HepG2 (cell line): Measurements from ENCODE around the gene EMC8. TPM values are rescaled to one million over a fixed set of nuclear protein-coding genes. Genes with fewer than 3 reads are reported as not detected.

ENCODE experiments used
- CBX5 ChIP-seq: sonication (generic); formaldehyde crosslinking; IDR thresholded peaks from 2 replicates; pipeline ENCODE4 v1.4.0; 2020; ENCODE audit warnings: missing genetic modification reagents, borderline replicate concordance
- CEBPG ChIP-seq: IDR thresholded peaks from 2 replicates; pipeline ENCODE4 v1.6.1; 2016
- E2F5 ChIP-seq: sonication (generic); formaldehyde crosslinking; conservative IDR thresholded peaks from 2 replicates; pipeline ENCODE4 v1.4.0; 2020; ENCODE audit warnings: missing genetic modification reagents
- HBP1 ChIP-seq: IDR thresholded peaks from 2 replicates; pipeline ENCODE4 v1.6.1; 2016; ENCODE audit warnings: low read depth, control low read depth
- KLF15 ChIP-seq: sonication (generic); formaldehyde crosslinking; IDR thresholded peaks from 2 replicates; pipeline ENCODE4 v1.8.1; 2023; ENCODE audit warnings: borderline replicate concordance, mild to moderate bottlenecking, inconsistent platforms, missing genetic modification reagents, mixed read lengths
- PBX2 ChIP-seq: IDR thresholded peaks from 2 replicates; pipeline ENCODE4 v1.6.1; 2016; ENCODE audit warnings: control low read depth
- POLR2AphosphoS5 ChIP-seq: IDR thresholded peaks from 2 replicates; pipeline ENCODE4 v1.6.1; 2012; ENCODE audit warnings: low read depth, low read length
- RBAK ChIP-seq: sonication (generic); formaldehyde crosslinking; IDR thresholded peaks from 2 replicates; pipeline ENCODE4 v1.5.1; 2020; ENCODE audit warnings: mild to moderate bottlenecking, missing genetic modification reagents
- TIGD3 ChIP-seq: sonication (generic); formaldehyde crosslinking; IDR thresholded peaks from 2 replicates; pipeline ENCODE4 v1.5.1; 2020; ENCODE audit warnings: mild to moderate bottlenecking, missing genetic modification reagents, borderline replicate concordance
- ZBTB42 ChIP-seq: sonication (generic); formaldehyde crosslinking; IDR thresholded peaks from 2 replicates; pipeline ENCODE4 v1.5.0; 2020; ENCODE audit warnings: mild to moderate bottlenecking, missing genetic modification reagents
- ZFP1 ChIP-seq: IDR thresholded peaks from 2 replicates; pipeline ENCODE4 v1.6.1; 2016
- ZNF343 ChIP-seq: sonication (generic); formaldehyde crosslinking; IDR thresholded peaks from 2 replicates; pipeline ENCODE4 v1.4.0; 2020; ENCODE audit warnings: mild to moderate bottlenecking, missing genetic modification reagents
- ZNF407 ChIP-seq: sonication (generic); formaldehyde crosslinking; IDR thresholded peaks from one replicate; pipeline ENCODE4 v1.5.1; 2020; ENCODE audit warnings: mild to moderate bottlenecking, missing genetic modification reagents; ENCODE audit errors: not compliant biosample characterization
- polyA plus RNA-seq, 8 experiments: library from polyadenylated mRNA; depleted of rRNA in 3 of 8; stranded (reverse) in 7 of 8; unstranded in 1 of 8; fragments of >200 nt; fragmentation: Illumina TruSeq in 4 of 8; extraction: Trizol in 4 of 8; gene quantifications; 2 replicates each; pipeline versions ENCODE4 v1.2.1 to v1.2.3, GENCODE V29; 2011 to 2016; ENCODE audit warnings: low read depth in 4 of 8, missing spikeins in 1 of 8, mixed read lengths in 1 of 8; ENCODE audit not compliant: insufficient read depth in 1 of 8
- total RNA-seq, 5 experiments: library from RNA; depleted of rRNA; stranded (reverse); fragments of >200 nt; fragmentation: Illumina TruSeq; extraction: Trizol; gene quantifications; 2 replicates each; pipeline ENCODE4 v1.2.3, GENCODE V29; 2016; ENCODE audit warnings: low read depth in 1 of 5

Gene EMC8
- total and polyA plus RNA-seq, 2 of the 13 experiments (the other 11 are each of a cell fraction or from before 2014, with no cell fraction given): 55.0 to 76.0 TPM

- TF ChIP-seq ZNF407 (CRISPR knock-in tag): no peak
- TF ChIP-seq KLF15 (CRISPR knock-in tag): no peak; the same call in 1 of the 2 replicates
- TF ChIP-seq POLR2AphosphoS5: peak; percentile 84
- no peak for TF ChIP-seq ZBTB42
- TF ChIP-seq PBX2 (CRISPR knock-in tag): no peak
- no peak for TF ChIP-seq ZFP1 (CRISPR knock-in tag)
- peak; percentile 18; the same call in 1 of the 2 replicates for TF ChIP-seq RBAK (CRISPR knock-in tag)
- peak; percentile 85 for TF ChIP-seq HBP1 (CRISPR knock-in tag)
- TF ChIP-seq CEBPG (CRISPR knock-in tag): peak; percentile 94
- no peak for TF ChIP-seq E2F5 (CRISPR knock-in tag)
- peak; percentile 74; the same call in 1 of the 2 replicates for TF ChIP-seq TIGD3
- TF ChIP-seq CBX5 (CRISPR knock-in tag): peak; percentile 93; the same call in 1 of the 2 replicates
- TF ChIP-seq ZNF343: peak; percentile 92; the same call in 1 of the 2 replicates
These were observed 48.6 kb upstream of the EMC8 start (continued) for GRCh38 chr16:85847681-85848601.
